AG08395 (cell line): ENCODE results near the gene TTC4.
"Not testable (repeated sequence)": the region's sequence is repeated elsewhere in the genome, so short reads cannot be mapped to it uniquely, and the experiment has no call there.

Experiments
- DNase-seq: peaks from one replicate; pipeline ENCODE4 v3.0.0; 2012; ENCODE audit warnings: mixed read lengths, low spot score

TTC4 gene

DNA sequence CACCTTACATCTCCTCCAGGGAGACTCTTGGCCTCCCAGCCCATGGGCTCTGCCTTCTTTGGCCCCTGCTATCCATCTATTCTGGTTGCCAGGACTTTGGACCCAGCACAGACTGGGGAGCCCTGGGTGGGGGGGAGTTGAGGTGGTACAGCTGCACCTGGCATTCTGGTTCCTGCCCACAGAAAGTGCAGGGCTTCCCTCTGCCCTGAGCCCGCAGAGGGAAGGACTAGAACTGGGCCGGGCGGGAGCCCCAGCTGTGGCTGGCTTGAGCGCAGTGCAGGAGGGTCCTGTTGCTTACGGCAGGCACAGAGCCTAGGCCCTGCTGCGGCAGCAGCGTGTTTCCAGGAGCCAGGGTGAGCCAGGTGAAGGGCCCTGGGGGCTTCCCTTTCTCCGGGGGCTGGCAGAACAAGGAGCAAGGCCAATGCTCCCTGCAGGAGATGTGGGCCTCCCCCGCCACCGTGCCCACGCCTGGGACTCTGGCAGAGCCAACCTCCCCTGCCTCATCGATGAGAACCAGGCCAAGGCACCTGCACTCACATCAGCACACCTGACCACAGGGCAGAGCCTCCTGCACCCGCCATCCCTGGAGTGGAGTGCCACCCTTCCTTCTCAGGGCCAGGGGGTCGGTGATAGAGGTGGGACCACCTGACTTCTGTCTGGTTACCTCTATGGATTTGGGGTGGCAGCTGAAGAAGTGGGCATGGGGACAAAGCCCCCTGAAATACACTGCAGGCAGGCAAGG, 32.6 kb downstream of the TTC4 start:
- no peak for DNase-seq

DNA sequence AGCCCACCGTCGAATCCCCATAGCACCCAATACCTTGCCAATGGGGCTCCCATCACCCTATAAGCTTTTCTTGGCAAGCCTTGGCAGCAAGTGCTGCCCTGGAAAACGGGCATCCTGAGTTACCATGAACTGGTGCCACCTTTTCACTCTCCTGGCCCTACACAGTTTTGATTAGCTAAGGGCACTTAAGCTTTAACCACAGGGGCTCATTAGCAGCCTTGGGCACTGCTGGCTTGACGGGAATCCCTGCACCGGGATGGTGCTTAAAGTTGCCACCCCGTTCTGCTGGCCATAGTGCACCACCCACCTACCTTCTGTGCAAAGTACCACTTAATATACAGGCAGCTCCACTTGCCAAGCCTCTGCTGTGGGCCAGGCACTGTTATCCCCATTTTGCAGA, 34.9 kb downstream of the TTC4 start:
- DNase-seq = no peak

DNA sequence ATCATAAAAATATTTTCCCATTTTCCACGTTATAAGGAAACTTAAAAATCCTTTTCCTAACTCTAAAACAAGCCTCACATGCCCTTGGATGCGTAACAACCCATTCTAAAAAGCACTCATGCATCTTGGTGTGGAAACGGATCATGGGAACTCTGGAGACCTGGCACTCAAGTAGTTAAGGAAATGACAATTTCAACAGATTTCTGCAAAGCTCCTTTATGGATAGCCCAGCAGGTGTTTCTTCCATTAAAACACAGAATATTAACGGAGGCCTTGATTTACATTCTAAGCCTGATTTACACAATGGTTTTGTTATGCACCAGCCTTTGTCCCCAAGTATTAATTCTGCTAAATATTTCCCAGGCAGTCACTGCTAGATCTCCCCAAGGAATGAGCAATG, 35.8 kb downstream of the TTC4 start:
- no peak for DNase-seq

DNA sequence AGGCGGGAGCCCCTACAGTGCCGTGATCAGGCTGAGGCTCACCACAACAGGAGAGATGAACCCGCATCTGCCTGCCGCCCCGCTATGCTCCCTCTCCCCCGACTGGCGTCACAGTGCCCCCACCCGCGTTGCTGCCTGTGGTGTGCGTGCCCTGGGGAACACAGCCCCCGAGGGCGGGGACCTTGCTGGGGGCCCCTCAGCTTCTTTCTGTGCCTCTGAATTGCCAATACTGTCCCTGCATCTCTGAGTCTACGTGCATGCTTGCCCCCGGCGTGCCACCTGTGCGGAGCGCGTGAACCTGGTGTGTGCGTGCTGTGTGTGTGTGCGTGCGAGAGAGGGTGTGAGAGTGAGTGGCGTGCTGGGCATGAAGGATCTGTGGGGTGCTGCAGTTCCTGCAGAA, 38.4 kb downstream of the TTC4 start:
- DNase-seq = no peak

DNA sequence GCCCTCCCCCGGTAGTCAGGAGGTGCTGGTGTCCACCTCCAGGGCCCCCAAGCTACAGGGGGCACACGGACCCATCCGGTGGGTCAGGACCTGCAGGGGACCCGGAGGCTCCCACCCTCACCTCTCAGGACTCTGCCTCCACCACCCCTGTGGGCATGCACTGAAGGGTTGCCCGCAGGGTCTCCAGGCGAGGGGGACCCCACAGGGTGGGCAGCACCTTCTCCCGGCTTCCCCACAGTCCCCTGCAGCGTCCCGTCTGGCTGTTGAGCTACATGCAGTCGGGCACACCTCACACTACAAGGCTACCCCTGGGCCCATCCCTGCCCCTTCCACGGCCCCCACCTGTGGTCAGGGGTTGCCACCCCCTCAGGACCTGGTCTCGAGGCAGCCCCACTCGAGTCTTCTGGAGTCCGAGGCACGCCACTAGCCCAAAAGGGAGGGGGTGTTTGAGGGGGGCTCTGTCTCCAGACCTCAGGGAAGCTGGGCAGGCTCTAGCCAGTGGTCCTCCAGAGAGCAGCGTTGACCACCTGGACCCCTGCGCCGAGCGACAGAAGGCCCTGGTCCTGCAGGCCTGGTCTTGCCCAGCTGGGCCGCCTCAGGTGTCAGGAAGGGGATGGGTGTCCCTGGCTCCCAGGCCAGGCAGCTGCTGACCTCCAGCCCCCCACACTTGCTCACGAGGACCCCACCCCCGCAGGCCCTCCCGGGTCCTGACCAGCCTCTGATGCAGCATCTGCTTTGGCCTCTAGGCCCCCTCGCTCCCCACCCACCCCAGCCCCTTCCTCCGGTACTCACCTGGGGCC, 39.0 kb downstream of the TTC4 start:
- no peak for DNase-seq

DNA sequence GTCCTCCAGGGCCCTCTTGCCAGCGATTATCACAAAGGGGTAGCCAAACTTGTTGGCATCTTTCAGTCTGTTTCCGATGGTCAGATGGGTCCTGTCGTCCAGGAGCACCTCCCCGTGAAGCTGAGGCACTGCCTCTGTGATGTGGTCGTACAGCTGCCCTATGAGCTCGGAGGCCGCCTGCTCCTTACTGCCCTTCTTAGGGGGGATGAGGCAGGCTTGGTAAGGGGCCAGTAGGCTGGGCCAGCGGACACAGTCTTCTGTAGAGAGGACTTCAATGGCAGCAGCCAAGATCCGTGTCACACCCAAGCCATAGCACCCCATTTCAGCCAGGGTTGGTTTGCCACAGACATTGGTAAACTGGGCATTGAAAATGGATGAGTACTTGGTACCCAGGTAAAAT, 42.2 kb downstream of the TTC4 start:
- DNase-seq = no peak

DNA sequence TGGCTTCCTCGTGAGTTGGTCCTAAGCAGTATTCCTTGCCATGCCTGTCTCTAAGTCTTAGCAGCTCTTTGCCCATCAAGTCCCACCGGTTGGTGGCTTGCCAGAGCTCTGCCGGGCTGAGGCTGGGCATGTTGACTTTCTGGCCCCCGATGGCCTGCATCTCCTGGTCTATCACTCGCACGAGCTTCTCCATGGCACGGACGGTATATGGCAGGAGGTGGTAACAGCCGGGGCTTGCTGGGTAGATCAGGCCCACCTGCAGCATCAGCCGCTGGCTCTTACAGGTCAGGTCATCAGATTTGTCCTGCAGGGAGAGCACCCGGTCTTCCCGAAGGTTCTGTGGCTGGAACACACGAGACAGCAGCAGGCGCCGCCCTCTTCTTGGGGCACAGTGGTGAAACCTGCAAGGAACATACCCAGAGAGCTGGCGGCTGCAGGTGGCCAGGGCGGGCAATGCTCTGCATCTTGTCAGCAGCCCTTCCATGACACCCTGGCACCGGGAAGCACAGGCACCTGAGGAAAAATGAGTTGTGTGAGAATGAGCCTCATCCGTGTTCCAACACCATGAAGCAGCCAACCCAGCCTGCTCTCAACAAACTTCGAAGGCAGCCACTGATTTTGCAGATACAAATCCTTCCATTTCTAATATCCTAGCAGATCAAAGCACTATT, 43.2 kb downstream of the TTC4 start:
- no peak for DNase-seq

DNA sequence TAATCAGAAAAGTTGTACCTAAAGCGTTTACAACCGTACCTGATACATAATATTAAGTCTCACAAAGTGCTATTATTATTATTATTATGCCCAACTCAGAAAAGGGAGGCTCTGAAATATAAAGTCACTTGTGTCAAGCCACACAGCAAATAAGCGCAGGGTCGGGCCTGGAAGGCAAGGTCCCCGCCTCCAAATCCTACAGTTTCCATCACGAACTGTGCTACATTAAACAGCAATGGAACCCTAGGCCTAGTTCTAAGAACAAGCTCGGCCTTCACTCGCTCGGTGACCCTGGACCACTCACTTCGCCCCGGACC, 48.1 kb downstream of the TTC4 start:
- DNase-seq = no peak

DNA sequence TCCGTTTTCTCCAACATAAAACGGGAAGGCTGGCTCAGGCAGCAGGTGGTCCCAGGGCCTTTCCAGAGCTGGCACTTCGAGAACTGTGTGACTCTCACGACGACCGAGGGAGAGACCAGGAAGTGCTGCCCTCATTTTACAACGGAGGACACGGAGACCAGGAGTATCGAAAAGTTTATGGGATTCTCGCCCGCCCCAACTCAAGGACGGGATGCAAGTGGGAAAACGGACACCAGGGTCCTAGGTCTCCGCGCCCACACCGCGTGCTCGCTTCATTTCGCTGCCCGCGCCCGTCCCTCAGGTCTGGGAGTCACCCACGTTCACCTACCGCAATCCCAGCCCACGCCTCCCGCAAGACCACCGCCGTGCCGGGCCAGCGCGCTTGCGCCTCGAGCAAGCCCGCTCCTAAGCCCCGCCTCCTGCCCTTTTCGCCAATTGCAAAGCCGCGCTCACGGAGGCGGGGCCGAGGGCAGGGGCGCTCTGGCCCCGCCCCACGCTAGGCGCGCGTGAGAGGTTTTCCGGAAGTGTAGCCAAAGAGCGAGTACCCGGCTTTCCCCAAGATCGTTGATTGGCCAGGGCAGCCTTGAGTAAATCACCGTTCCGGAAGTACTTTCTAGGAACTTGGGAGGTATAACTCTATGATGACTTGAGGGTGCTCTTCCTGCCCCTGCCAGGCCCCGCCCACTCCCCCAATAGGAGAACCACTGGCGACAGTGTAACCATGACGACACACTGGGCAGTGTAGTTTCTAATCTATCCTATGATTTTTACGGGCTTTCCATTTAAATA, 48.7 kb downstream of the TTC4 start, which contains the start of gene PARS2:
PARS2 (minus strand) TSS at position 391 of the 789 bp plus-strand sequence. CDS start 5,362 bp downstream, outside the sequence.
- DNase-seq = peak; percentile 99

DNA sequence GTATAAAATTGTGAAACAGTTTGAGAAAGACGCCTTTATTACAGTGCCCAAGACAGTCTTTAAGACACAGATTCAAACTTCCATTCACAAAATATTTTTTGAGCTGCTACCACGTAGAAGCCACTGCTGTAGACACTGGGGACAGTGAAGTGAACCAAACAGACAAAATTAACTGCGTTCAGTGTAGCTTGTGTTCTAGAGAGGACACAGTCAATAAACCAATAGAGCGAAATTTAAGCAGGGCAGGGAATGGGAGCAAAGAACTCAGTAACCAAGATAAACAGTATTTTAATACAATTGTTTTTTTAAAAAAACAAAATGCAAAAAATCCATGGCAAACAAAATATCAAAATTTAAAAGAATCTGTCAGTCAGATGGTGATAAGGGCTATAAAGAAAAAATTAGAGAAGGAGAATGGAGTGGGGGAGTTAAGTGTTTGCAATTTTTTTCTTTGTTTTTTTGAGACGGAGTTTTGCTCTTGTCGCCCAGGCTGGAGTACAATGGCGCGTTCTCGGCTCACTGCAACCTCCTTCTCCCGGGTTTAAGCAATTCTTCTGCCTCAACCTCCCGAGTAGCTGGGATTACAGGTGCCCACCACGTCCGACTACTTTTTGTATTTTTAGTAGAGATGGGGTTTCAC, 49.4 kb downstream of the TTC4 start:
- DNase-seq = no peak

DNA sequence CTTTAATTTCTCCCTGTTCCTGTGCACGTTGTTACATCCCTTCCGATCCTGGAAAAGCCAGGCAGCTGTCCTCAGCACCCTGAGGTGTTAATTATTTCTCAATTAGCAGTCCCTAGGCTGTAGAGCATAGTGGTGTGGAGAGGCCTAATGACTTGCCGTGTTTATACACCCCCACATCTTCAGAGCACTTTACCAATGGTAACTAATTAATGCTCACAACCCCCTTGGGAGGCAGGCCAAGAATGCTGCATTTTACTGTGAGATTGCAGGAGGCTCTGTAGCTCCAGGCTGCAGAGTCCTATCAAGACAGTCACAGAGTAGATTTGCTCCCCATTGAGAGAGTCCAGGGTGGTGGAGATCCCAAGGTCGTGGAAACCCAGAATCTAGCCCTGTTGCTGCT, 51.1 kb downstream of the TTC4 start:
- no peak for DNase-seq

DNA sequence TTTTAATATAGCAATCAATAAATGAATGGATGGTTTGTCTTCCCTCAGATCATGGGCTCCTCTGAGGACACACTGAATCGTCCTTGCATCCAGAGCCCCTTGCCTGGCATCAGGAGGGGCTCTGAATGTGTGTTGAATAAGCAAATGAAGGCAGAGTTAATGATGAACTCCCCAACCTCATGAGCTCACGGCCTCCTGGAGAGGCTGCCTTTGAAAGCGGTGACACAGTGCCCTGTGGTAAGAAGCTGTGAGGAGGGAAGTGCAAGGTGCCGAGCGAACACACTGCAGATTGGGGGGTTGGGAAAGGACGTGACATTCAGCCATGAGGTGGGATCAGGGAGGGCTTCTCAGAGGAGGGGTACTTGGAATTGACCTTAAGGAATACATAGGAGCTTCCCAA, 51.9 kb downstream of the TTC4 start:
- no peak for DNase-seq

DNA sequence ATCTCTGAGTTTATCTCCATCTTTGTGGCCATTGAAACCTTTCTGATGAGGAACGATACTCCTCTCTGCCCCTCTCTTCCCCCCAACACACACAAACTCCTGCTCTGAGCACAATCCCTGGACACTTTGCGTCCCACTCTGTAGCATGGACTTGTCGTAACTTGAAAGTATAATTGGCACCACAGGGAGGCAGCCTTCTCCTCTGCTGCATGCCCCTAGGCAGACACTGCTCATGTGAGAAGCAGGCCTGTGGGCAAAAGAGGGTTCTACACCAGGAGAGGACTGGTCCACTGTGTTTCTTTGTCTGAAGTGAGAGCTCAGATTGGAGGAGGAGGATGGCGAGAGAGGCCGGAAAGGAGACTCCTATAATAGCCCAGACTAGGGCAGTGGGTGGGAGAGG, 52.4 kb downstream of the TTC4 start:
- no peak for DNase-seq

DNA sequence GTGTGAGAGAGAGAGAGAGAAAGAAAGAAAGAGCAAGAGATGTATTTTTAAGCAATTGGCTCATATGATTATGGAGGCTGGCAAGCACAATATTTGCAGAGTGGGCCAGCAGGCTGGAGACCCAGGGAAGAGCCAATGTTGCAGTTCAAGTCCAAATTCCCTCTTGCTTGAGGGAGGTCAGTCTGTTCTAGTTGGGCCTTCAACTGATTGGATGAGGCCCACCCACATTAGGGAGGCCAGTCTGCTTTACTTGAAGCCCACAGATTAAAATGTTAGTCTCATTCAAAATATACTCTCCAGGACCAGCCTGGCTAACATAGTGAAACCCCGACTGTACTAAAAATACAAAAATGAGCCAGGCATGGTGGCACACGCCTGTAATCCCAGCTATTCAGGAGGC, 57.3 kb downstream of the TTC4 start:
- DNase-seq = no peak

DNA sequence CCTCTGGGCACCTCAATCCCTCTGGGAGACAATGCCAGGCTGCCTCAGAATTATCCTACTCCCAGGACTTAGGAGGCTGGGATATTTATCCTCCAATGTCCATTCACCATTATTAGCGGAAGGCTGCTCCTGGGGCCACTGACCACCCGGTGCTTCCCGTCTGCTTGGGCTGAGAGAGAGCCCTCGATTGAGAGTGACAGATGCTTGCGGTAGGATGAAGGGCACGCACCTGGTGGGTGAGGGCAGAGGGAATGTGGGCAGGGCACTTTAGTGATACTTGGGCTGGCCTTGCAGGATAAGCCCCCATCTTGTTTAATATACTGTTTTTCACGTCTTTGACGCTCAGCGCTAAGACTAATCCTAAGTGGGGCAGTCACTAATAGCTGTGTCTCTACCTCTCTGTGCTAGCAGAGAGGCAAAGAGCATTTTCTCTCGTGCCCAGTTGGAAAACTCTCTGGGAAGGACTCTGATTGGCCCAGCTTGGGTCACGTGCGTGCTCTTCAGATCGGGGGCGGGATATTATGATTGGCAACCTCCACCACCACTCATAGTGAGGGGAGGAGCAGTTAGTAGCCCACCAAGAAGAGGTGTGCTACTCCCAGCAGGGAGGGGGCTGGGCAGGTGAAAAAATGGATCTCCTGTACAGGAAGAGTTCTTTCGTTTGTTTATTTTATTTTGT, 59.3 kb downstream of the TTC4 start:
- DNase-seq = peak; percentile 30

DNA sequence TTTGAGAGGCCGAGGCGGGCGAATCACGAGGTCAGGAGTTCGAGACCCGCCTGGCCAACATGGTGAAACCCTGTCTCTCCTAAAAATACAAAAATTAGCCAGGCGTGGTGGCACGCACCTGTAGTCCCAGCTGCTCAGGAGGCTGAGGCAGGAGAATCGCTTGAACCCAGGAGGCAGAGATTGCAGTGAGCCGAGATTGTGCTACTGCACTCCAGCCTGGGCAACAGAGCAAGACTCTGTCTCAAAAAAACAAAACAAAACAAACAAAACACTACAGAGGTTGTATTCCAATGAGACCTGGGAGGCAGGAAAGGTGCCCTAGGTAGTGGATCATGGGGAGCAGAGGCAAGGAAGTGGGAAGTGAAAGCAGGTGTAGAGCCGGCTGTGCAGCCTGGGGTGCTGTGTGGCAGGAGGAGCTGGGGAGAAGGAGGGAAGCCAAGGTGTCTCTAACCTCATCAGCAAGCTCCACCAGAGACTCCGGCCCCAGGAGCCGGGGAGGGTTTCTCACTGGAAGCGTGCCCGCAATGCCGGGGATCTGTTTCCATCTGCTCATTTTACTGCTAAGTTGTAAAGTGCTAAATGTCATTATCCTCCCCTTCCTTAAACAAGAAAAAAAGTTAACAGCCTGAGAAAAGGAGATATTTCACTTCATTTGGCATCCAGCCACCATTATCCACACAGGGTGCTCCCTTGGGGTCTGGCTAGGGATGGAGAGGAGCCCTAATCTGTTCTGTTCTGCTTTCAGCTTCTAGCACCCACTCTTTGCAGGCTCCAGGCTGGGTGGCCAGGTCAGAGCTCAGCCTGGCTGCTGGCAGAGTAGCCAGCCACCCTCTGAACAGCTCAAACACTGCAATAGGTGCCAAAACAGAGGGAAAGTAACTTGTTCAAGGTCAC, 60.4 kb downstream of the TTC4 start:
- DNase-seq = not testable (repeated sequence)

DNA sequence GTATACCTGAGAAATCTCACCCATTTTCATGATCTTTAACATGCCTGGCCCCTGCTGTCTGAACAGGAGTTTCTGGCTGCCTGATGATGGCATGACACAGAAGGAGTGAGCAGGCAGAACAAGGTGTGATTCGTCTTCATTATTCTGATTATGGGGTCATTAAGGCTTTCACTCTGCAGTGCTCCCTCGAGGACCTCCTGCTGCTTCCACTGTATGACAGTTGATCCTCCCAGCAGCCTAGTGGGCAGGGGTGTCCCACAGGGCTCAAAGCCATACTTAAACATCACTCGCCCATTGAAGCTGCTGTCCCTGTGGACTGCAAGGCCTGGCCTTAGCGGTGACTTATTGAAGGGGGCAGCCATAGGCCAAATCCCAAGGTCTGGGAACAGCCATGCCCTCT, 61.4 kb downstream of the TTC4 start:
- no peak for DNase-seq

DNA sequence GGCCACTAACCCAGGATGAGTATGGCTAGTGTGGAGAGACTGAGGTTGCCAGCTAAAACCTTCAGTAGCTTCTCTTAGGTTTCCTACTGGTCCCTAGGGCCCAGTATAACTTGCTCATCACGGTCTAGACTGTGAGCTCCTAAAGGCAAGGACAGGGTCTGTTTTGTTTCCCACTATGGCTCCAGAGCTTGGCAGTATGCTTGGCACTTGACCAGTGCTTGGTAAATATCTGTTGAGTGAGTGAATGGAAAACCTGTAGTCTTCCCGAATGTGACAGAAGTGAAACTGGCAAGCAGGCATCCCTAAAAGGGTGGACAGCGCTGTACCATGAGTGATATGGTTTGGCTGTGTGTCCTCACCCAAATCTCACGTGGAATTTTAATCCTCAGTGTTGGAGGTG, 61.8 kb downstream of the TTC4 start:
- no peak for DNase-seq

DNA sequence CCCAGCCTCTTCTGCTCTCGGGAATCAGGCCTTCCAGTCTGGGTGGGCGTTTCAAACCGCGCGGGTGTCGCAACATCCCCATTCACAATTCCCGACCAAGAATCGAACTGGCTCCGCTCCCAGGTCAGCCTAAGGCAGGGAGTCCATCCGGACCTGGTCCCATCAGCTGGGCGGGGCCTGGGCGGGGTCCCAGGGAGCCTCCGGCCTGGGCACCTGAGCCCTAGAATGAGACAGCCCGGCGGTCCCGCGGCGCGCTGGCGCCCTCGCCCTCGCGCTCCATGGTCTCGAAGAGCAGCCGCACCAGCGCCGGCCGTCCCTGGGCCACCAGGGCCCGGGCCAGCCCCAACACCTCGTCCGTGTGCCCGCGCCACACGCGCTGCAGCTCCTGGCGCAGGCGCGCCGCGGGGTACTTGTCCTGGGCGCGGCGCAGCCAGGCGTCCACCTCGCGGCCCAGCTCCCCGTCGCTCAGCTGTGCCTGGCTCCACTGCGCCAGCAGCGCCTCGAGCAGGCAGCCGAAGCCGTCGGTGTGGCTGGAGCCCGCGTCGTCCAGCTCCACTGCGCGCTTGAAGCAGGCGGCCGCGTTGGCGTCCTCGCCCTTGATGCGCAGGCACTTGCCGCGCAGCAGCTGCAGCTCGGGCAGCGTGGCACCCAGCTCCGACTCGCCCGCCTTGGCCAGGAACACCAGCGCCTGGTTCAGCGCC, 65.5 kb downstream of the TTC4 start:
- no peak for DNase-seq

DNA sequence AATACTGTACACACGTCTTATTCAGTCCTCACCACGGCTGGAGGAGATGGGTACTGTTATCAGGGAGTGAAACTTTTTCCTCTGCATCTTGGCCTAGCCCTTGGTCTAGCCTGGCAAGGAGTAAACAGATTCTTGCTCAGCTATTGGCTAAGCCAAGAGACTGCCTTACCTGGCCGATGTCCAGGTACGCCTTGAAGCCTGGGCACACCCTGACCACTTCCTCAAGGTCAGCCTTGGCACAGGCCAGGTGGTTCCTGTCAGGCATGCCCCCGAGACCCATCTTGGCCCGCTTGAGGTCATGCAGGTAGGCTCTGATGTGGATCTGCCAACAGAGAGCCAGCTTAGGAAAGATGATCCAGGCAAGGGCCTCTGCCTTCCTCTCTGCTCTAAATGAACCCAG, 66.5 kb downstream of the TTC4 start:
- no peak for DNase-seq
